Spleen (tissue), 11 donors: ENCODE data around the gene CCDC141. TPM values are rescaled to one million over a fixed set of nuclear protein-coding genes. Genes with fewer than 3 reads are reported as not detected.
"Not testable (repeated sequence)": the region's sequence is repeated elsewhere in the genome, so short reads cannot be mapped to it uniquely, and the experiment has no call there.

ENCODE experiments used
- DNase-seq: peaks from one replicate; pipeline ENCODE4 v3.0.0-alpha.2; 2020
- H3K27ac ChIP-seq, 8 donors: fragments of 200-600 bp; sonication (generic) in 7 of 8; 1 replicate in 4 of 8; 2 replicates in 4 of 8; pipeline versions ENCODE4 v1.5.0 to v1.8.0; 2016 to 2021; ENCODE audit warnings: inconsistent platforms in 4 of 8, mild to moderate bottlenecking in 4 of 8, moderate library complexity in 1 of 8
- H3K27me3 ChIP-seq, 7 donors: fragments of 200-600 bp; sonication (generic) in 6 of 7; replicated peaks in 1 of 7; 1 replicate in 4 of 7; 2 replicates in 3 of 7; pipeline versions ENCODE4 v1.5.0 to v1.8.0; 2016 to 2021; ENCODE audit warnings: inconsistent platforms in 3 of 7, mild to moderate bottlenecking in 1 of 7
- H3K36me3 ChIP-seq, 6 donors: fragments of 200-600 bp; sonication (generic) in 5 of 6; 1 replicate in 4 of 6; 2 replicates in 2 of 6; pipeline versions ENCODE4 v1.5.0 to v1.8.0; 2016 to 2021; ENCODE audit warnings: inconsistent platforms in 2 of 6
- H3K4me1 ChIP-seq, 6 donors: fragments of 200-600 bp; sonication (generic) in 5 of 6; 1 replicate in 3 of 6; 2 replicates in 3 of 6; pipeline versions ENCODE4 v1.5.0 to v1.8.0; 2016 to 2021; ENCODE audit warnings: inconsistent platforms in 3 of 6
- H3K4me3 ChIP-seq, 8 donors: fragments of 200-600 bp; sonication (generic) in 7 of 8; 1 replicate in 4 of 8; 2 replicates in 4 of 8; pipeline versions ENCODE4 v1.5.0 to v1.8.0; 2016 to 2021; ENCODE audit warnings: inconsistent platforms in 4 of 8, mild to moderate bottlenecking in 4 of 8, moderate library complexity in 2 of 8
- H3K9me3 ChIP-seq, 8 donors: fragments of 200-600 bp; sonication (generic) in 7 of 8; 1 replicate in 4 of 8; 2 replicates in 4 of 8; pipeline versions ENCODE4 v1.5.0 to v1.8.0; 2016 to 2021; ENCODE audit warnings: inconsistent platforms in 4 of 8
- POLR2A ChIP-seq, 3 donors: fragments of 450-650 bp; IDR thresholded peaks; one replicate each; pipeline ENCODE4 v1.5.1; 2017; ENCODE audit warnings: antibody characterized with exemption in 3 of 3, mild to moderate bottlenecking in 1 of 3
- POLR2AphosphoS5 ChIP-seq, 3 donors: sonication (generic); formaldehyde crosslinking; IDR thresholded peaks; one replicate each; pipeline ENCODE4 v1.5.1; 2017; ENCODE audit warnings: antibody characterized with exemption in 3 of 3
- WGBS, 5 donors: extraction: QIAGEN DNeasy Blood & Tissue Kit in 3 of 5; methylation state at CpG; one replicate each; pipeline versions ENCODE4 v1.1.5 to v1.1.7; 2013 to 2018; 5-methylcytosine and 5-hydroxymethylcytosine counted together
- intact Hi-C: fragments of 100-400 bp; cut with DNase I; formaldehyde crosslinking; loops from one replicate; pipeline ENCODE4 v1.15.0; 2023; ENCODE audit warnings: low total_unique reads
- polyA plus RNA-seq, 3 donors: library from polyadenylated mRNA; stranded (reverse); fragments of 200-250 nt; gene quantifications; one replicate each; pipeline ENCODE4 v1.2.1, GENCODE V29; 2013
- total RNA-seq, 7 donors: library from RNA; depleted of rRNA in 3 of 7; stranded (reverse); fragments of >200 nt in 3 of 7; fragmentation: NEBNext Ultra II Directional in 4 of 7; extraction: Animal tissue kit (Norgen Biotek cat#: 25700) in 4 of 7; gene quantifications; one replicate each; pipeline versions ENCODE4 v1.1.0 to v1.2.1, GENCODE V29; 2016 to 2021
- TF ChIP-seq, protein P1 (sequence below), 11 experiments: fragments of 200-600 bp in 7 of 11; fragments of 450-650 bp in 4 of 11; sonication (generic) in 4 of 11; IDR thresholded peaks in 8 of 11; conservative IDR thresholded peaks in 3 of 11; 1 replicate in 7 of 11; 2 replicates in 4 of 11; pipeline versions ENCODE4 v1.4.0 to v1.8.0; 2016 to 2021; ENCODE audit warnings: antibody characterized with exemption in 11 of 11, inconsistent platforms in 4 of 11, mild to moderate bottlenecking in 1 of 11
- donor health status: healthy with polysubstance abuse.
- donor health status: DM: no; HTN: no; CAD: no; lungs with moderate emphysema.
- donor health status: DM: no; HTN: no; CAD: no.
- donor health status: Bipolar disorder and iron deficiency.
- donor health status: healthy.
- donor health status: DM: no; HTN: no; CAD: no.
- donor health status: DM: yes; HTN: yes; CAD: no.

The CCDC141 gene
- total and polyA plus RNA-seq, 10 donors = 0.29 to 21.3 (median 11.4) TPM

DNA sequence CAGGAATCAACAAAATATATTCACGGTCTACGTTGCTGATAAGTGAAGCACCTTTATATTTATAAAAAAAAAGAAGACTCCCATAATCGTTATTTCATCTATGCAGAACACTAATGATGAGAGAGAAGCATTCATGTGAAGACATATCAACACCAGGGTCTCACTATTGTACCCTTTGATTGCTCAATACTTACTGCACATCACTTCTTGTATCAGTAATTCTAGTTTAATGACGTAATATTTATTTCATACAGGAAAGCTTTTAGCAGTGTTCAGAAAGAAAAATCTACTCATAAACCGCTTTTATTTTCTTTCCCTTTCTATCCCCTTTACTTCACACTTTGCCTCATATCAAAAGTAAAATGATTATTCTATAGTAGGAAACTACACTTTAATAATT lies 30.7 kb downstream of the CCDC141 start:
- H3K9me3 ChIP-seq = peaks cover 0 to 4% (median 0%) of the 10 kb centered on the region in 8 donors
- H3K27ac ChIP-seq = no peak overlapping the region
- H3K36me3 ChIP-seq = no peaks in the 10 kb centered on the region
- no peaks in the 10 kb centered on the region for H3K27me3 ChIP-seq
- no peak for TF ChIP-seq POLR2AphosphoS5 (IDR thresholded peaks at IDR 0.05)
- TF ChIP-seq POLR2A (IDR thresholded peaks at IDR 0.05) = no peak
- TF ChIP-seq, protein P1, sequence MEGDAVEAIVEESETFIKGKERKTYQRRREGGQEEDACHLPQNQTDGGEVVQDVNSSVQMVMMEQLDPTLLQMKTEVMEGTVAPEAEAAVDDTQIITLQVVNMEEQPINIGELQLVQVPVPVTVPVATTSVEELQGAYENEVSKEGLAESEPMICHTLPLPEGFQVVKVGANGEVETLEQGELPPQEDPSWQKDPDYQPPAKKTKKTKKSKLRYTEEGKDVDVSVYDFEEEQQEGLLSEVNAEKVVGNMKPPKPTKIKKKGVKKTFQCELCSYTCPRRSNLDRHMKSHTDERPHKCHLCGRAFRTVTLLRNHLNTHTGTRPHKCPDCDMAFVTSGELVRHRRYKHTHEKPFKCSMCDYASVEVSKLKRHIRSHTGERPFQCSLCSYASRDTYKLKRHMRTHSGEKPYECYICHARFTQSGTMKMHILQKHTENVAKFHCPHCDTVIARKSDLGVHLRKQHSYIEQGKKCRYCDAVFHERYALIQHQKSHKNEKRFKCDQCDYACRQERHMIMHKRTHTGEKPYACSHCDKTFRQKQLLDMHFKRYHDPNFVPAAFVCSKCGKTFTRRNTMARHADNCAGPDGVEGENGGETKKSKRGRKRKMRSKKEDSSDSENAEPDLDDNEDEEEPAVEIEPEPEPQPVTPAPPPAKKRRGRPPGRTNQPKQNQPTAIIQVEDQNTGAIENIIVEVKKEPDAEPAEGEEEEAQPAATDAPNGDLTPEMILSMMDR (IDR thresholded peaks at IDR 0.05 in 8 of 11, conservative IDR thresholded peaks at IDR 0.05 in 3 of 11) = no peak
- DNase-seq = no peak
- 83 to 94% (median 89%) methylated on average over 5 of the region's 5 CpGs for WGBS, 5 donors
- intact Hi-C loops = no loop called here
- no peak overlapping the region for H3K4me3 ChIP-seq
- peaks cover 0 to 17% (median 0%) of the 10 kb centered on the region in 6 donors for H3K4me1 ChIP-seq

DNA sequence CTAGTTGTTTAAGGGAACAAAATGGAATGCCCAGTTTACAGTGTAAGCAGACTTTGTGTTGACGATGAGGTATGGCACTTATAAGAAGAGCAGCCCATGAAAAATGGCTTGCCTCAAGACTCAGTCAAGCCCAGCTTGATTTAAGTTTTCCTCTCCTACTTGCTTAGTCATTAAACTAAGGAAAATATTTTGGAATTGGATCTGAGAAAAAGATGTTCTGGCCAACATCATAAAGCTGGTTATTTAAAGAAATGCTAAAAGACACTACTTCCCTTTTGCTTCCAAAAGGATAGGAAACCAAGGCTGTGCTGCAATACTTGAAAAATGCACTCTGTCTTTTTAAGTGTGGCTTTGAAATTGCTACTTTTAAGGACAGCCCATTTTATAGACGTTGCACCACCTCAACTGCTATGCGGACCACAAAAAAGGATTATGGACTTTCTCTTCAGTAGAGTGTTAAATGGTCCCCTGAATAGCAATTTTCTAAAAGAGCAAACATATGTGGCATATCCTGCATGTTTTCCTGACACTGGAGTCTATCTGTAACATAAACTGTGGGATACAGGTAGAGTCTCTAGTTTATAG lies 32.1 kb downstream of the CCDC141 start:
- WGBS, 5 donors = 43 to 53% (median 48%) methylated on average over 3 of the region's 3 CpGs
- no peaks in the 10 kb centered on the region for H3K27me3 ChIP-seq
- H3K4me3 ChIP-seq = no peak overlapping the region
- intact Hi-C loops = no loop called here
- H3K36me3 ChIP-seq = no peaks in the 10 kb centered on the region
- H3K9me3 ChIP-seq = peaks cover 0 to 5% (median 0%) of the 10 kb centered on the region in 8 donors
- no peak overlapping the region for H3K27ac ChIP-seq
- TF ChIP-seq POLR2A (IDR thresholded peaks at IDR 0.05) (no peak), POLR2AphosphoS5 (IDR thresholded peaks at IDR 0.05) (no peak)
- TF ChIP-seq, protein P1 (IDR thresholded peaks at IDR 0.05 in 8 of 11, conservative IDR thresholded peaks at IDR 0.05 in 3 of 11) = no peak
- no peak for DNase-seq
- H3K4me1 ChIP-seq = peaks cover 0 to 11% (median 0%) of the 10 kb centered on the region in 6 donors

DNA sequence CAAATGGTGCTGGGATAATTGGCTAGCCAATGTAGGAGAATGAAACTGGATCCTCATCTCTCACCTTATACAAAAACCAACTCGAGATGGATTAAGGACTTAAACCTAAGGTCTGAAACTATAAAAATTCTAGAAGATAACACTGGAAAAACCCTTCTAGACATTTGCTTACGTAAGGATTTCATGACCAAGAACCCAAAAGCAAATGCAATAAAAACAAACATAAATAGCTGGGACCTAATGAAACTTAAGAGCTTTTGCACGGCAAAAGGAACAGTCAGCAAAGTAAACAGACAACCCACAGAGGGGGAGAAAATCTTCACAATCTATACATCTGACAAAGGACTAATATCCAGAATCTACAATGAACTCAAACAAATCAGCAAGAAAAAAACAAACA lies 35.7 kb downstream of the CCDC141 start:
- H3K4me1 ChIP-seq, H3K36me3 ChIP-seq, H3K27ac ChIP-seq, DNase-seq, H3K27me3 ChIP-seq, H3K4me3 ChIP-seq, intact Hi-C loops: not testable (repeated sequence)
- H3K9me3 ChIP-seq = peaks cover 0 to 28% (median 16%) of the 10 kb centered on the region in 8 donors
- 81 to 93% (median 91%) methylated on average over 3 of the region's 3 CpGs for WGBS, 5 donors

DNA sequence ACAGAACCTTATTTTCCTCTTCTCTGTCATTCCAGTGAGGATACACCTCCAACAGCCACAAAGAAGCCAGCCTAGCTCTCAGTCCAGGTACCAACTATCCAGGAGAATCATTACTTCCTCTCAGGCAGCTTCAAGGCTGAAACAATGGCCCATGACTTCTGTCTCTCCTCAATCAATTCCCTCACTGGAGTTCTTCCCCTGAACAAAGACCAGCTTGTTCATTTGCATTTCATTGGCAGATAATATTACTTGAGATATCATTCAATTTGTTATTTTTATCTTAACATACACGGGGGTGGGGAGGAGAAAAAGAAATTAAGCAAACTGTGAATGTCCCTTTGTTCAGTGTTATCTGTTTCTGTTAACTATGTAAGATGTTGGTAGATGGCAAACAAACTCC lies 44.0 kb downstream of the CCDC141 start:
- intact Hi-C loops = no loop called here
- Histone ChIP-seq H3K27ac (no peak overlapping the region), H3K4me1 (no peaks in the 10 kb centered on the region), H3K9me3 (peaks cover 0 to 18% (median 14%) of the 10 kb centered on the region in 8 donors), H3K4me3 (no peak overlapping the region), H3K36me3 (no peaks in the 10 kb centered on the region), H3K27me3 (no peaks in the 10 kb centered on the region)
- TF ChIP-seq POLR2AphosphoS5 (IDR thresholded peaks at IDR 0.05) = no peak
- TF ChIP-seq POLR2A (IDR thresholded peaks at IDR 0.05) = no peak
- TF ChIP-seq, protein P1 (IDR thresholded peaks at IDR 0.05 in 8 of 11, conservative IDR thresholded peaks at IDR 0.05 in 3 of 11) = no peak
- no peak for DNase-seq
- 67 to 86% (median 78%) methylated on average over 1 of the region's 1 CpG for WGBS, 5 donors
